KMS-11 (cell line): ENCODE data around the gene TUFM.
A peak's percentile ranks its signal among the peaks of the same experiment; 100 is the strongest.

Experiments
- H2AFZ ChIP-seq: fragments of 200-600 bp; sonication (generic); 2 replicates; pipeline ENCODE4 v1.6.1; 2016; ENCODE audit warnings: antibody characterized with exemption, mixed run types, low read depth
- H3K27ac ChIP-seq: fragments of 200-600 bp; sonication (generic); 2 replicates; pipeline ENCODE4 v1.6.1; 2016; ENCODE audit warnings: mild to moderate bottlenecking, mixed run types
- H3K27me3 ChIP-seq: fragments of 200-600 bp; sonication (generic); 2 replicates; pipeline ENCODE4 v1.6.1; 2017; ENCODE audit warnings: mild to moderate bottlenecking, low read depth, mixed run types, moderate library complexity; ENCODE audit not compliant: insufficient read depth
- H3K36me3 ChIP-seq: fragments of 200-600 bp; sonication (generic); 2 replicates; pipeline ENCODE4 v1.6.1; 2017; ENCODE audit warnings: mild to moderate bottlenecking, mixed run types; ENCODE audit not compliant: insufficient read depth
- H3K4me1 ChIP-seq: fragments of 200-600 bp; sonication (generic); 2 replicates; pipeline ENCODE4 v1.6.1; 2016; ENCODE audit warnings: mild to moderate bottlenecking, low read depth, mixed run types; ENCODE audit not compliant: poor library complexity, severe bottlenecking
- H3K4me2 ChIP-seq: fragments of 200-600 bp; sonication (generic); 2 replicates; pipeline ENCODE4 v1.7.0; 2016; ENCODE audit warnings: mild to moderate bottlenecking, mixed run types
- H3K4me3 ChIP-seq: fragments of 200-600 bp; sonication (generic); IDR thresholded peaks from 2 replicates; pipeline ENCODE4 v1.6.1; 2017; ENCODE audit warnings: low read depth, low read length, mixed read lengths; ENCODE audit not compliant: insufficient read depth
- H3K79me2 ChIP-seq: fragments of 200-600 bp; sonication (generic); 2 replicates; pipeline ENCODE4 v1.6.1; 2016; ENCODE audit warnings: low read depth, mixed run types; ENCODE audit not compliant: insufficient read depth
- H3K9ac ChIP-seq: fragments of 200-600 bp; sonication (generic); 2 replicates; pipeline ENCODE4 v1.6.1; 2016; ENCODE audit warnings: mild to moderate bottlenecking, mixed run types
- H4K20me1 ChIP-seq: fragments of 200-600 bp; sonication (generic); 2 replicates; pipeline ENCODE4 v1.6.1; 2016; ENCODE audit warnings: mild to moderate bottlenecking, mixed run types; ENCODE audit not compliant: insufficient read depth
- TF ChIP-seq, protein P1 (sequence below): fragments of 200-600 bp; sonication (generic); conservative IDR thresholded peaks from 2 replicates; pipeline ENCODE4 v1.6.1; 2017; ENCODE audit warnings: low read depth, mild to moderate bottlenecking, antibody characterized with exemption, low read length, moderate library complexity, mixed read lengths

Gene TUFM

DNA sequence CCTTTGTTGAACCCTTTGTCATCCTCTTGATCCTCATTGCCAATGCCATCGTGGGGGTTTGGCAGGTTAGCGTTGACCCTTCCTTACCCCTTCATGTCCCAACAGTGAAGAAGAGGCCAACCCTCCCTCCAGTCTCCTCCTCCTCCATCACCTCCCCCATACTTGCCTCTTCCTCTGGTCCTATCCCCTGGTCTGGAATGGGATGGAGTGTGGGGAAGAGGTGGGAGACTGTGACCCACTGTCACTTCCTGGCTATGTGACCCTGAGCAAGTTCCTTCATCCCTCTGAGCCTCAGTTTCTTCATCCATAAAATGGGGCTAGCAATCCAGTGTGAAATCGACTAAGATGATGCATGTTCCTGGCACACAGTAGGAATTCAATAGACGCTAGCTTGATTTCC lies 34.8 kb upstream of the TUFM start:
- Histone ChIP-seq H3K36me3 (no peaks in the 10 kb centered on the region), H3K4me1 (peaks cover 38% of the 10 kb centered on the region), H3K27ac (no peak overlapping the region), H3K4me3 (no peak overlapping the region), H4K20me1 (no peaks in the 10 kb centered on the region), H3K9ac (no peak overlapping the region), H3K27me3 (no peaks in the 10 kb centered on the region), H3K79me2 (no peaks in the 10 kb centered on the region), H2AFZ (peak overlapping the region; percentile 83; the same call in 1 of the 2 replicates), H3K4me2 (no peak overlapping the region)
- TF ChIP-seq, protein P1, sequence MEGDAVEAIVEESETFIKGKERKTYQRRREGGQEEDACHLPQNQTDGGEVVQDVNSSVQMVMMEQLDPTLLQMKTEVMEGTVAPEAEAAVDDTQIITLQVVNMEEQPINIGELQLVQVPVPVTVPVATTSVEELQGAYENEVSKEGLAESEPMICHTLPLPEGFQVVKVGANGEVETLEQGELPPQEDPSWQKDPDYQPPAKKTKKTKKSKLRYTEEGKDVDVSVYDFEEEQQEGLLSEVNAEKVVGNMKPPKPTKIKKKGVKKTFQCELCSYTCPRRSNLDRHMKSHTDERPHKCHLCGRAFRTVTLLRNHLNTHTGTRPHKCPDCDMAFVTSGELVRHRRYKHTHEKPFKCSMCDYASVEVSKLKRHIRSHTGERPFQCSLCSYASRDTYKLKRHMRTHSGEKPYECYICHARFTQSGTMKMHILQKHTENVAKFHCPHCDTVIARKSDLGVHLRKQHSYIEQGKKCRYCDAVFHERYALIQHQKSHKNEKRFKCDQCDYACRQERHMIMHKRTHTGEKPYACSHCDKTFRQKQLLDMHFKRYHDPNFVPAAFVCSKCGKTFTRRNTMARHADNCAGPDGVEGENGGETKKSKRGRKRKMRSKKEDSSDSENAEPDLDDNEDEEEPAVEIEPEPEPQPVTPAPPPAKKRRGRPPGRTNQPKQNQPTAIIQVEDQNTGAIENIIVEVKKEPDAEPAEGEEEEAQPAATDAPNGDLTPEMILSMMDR = no peak

GRCh38 chr16:28880589-28880915 lies 34.4 kb upstream of the TUFM start:
- H3K27me3 ChIP-seq = no peaks in the 10 kb centered on the region
- H3K4me2 ChIP-seq = no peak overlapping the region; the same call in 1 of the 2 replicates
- H3K79me2 ChIP-seq = no peaks in the 10 kb centered on the region
- TF ChIP-seq, protein P1 = no peak
- H3K4me3 ChIP-seq = no peak overlapping the region
- H3K36me3 ChIP-seq = no peaks in the 10 kb centered on the region
- H4K20me1 ChIP-seq = no peaks in the 10 kb centered on the region
- H3K9ac ChIP-seq = no peak overlapping the region
- H3K27ac ChIP-seq = no peak overlapping the region
- peak overlapping the region; percentile 83 for H2AFZ ChIP-seq
- peaks cover 38% of the 10 kb centered on the region for H3K4me1 ChIP-seq

GRCh38 chr16:28879841-28880588 lies 33.9 kb upstream of the TUFM start:
- Histone ChIP-seq H3K9ac (peak overlapping the region; percentile 62; the same call in 1 of the 2 replicates), H3K27me3 (no peaks in the 10 kb centered on the region), H3K4me1 (peaks cover 38% of the 10 kb centered on the region), H3K36me3 (no peaks in the 10 kb centered on the region), H4K20me1 (no peaks in the 10 kb centered on the region), H3K27ac (no peak overlapping the region), H3K4me2 (peak overlapping the region; percentile 47), H2AFZ (peak overlapping the region; percentile 83), H3K4me3 (peak overlapping the region; percentile 49), H3K79me2 (no peaks in the 10 kb centered on the region)
- TF ChIP-seq, protein P1 = no peak

DNA sequence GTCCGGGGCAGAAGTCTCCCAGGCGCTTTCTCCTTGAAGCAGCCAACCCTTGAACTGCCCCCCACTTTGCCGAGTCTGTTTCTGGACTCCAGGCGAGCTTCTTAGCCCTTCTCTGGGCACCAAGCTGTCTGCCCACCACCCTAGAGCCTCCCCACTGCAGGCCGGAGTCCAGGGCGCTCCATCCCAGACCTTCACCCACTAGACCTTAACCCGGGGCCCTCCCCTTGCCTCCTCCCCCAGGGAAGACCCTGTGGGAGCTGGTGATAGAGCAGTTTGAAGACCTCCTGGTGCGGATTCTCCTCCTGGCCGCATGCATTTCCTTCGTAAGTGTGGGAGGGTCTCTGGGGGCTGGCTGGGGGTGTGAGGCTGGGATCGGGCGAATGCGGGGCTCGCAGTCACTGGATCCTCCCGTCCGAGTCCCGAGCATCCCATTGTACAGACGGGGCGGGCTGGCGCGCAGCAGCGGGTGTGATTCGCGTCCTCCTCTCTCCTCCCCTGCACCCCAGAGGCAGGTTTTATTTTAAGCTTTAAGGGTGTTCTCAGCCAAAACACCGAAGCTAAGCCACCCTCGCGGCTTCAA lies 33.2 kb upstream of the TUFM start:
- H3K79me2 ChIP-seq = no peaks in the 10 kb centered on the region
- no peaks in the 10 kb centered on the region for H3K36me3 ChIP-seq
- H3K4me1 ChIP-seq = peaks cover 38% of the 10 kb centered on the region
- H2AFZ ChIP-seq = peak overlapping the region; percentile 83
- H3K9ac ChIP-seq = peak overlapping the region; percentile 62; the same call in 1 of the 2 replicates
- H4K20me1 ChIP-seq = no peaks in the 10 kb centered on the region
- H3K27ac ChIP-seq = no peak overlapping the region
- no peaks in the 10 kb centered on the region for H3K27me3 ChIP-seq
- TF ChIP-seq, protein P1 = no peak
- peak overlapping the region; percentile 47 for H3K4me2 ChIP-seq
- H3K4me3 ChIP-seq = peak overlapping the region; percentile 49
